Stimulated activated CD8-positive, alpha-beta memory T cell treated with anti-CD3 and anti-CD28 coated beads, Interleukin-12 subunit alpha, Interleukin-12 subunit beta, amount 100 ng/mL, for 24 hours (primary cell): ENCODE data around the gene TREML2.

Experiments
- DNase-seq: peaks from one replicate; pipeline ENCODE4 v3.0.0-alpha.2; 2020; ENCODE audit errors: extremely low read depth

TREML2 gene

DNA sequence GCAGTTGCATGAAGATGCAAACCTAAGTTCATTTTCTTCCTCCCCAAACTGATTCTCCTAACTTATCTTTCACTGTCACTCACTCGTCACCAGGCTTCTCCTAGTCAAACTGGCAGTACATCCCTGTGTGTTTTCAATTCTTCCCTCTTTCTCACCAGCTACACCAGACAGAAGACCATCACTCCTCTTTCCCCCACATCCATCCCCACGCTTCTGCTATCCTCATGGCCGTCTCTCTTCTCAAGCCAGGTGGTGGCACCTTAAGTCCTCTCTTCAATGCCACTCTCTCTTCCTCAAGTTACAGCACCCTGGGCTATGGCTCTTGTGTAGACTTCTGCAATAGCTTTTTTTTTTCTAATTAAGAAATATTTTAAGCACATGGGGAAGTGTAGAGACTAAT lies 23.7 kb downstream of the TREML2 start:
- no peak for DNase-seq

DNA sequence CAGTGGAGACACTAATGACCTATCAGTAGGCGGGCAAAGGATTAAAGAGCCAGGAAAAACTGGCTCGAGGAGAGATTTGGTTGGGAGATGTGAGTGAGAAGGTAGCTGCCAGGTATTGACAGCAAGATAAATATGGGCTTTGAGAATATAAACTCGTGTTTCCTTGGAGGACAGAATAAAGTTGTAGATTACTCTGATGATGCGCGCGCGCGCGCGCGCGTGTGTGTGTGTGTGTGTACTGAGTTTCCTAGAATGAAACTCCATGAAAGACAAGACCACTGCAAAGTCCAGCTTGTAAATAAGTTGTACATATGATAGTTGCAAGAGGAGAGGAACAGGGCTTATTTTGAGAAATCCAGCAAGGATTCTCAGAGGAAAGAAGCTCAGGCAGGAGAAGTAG lies 24.8 kb downstream of the TREML2 start:
- DNase-seq, result no peak

DNA sequence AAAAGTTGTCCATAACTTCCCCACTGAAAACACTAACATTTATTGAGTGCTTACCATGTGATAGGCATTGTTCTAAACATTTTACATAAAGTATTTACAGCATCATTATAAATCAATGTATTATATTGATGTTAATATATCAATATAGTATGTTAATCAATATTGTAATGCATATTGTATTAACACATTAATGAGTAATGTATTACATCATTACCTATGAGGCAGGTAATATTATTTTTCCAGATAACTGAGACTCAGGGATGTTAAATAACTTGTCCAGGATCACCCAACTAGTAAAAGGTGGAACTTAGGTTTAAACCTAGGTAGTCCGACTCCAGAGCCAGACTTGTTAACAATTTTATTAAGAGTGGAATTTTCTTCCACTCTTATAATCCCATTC lies 25.9 kb downstream of the TREML2 start:
- no peak for DNase-seq

DNA sequence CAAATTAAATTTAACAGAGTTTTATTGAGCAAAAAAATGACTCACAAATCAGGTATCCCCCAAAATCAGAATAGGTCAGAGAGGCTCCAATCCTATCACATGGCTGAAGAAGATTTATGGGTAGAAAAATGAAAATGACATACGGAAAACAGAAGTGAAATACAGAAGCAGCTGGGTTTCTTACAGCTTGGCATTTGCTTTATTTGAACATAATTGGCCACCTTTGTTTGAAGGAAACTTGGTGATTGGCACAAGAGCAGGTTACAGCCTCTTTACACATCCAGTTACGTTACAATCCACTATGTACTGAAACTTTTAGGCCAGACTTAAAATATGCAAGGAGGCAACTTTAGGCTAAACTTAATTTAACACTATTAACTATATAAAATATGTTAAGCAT lies 26.3 kb downstream of the TREML2 start:
- no peak for DNase-seq

DNA sequence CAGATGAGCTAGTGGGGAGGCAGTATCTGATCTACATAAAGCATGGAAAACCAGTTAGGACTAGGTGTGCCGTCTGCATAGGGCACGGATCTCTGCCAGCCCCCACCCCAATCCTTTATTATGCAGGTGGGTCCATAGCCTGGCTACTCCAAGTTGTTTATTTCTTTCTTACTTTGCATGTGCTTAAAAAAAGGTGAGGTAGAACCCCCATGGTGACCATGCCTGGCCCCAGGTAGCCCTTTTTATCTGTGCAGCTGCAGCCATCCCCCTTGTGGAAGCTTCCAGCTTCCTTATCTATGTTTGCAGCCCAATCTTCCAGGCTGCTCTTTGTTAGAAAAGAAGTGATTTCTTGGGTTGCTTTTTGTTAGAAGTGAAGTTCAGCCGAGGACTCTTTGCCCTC lies 29.0 kb downstream of the TREML2 start:
- DNase-seq, result no peak

DNA sequence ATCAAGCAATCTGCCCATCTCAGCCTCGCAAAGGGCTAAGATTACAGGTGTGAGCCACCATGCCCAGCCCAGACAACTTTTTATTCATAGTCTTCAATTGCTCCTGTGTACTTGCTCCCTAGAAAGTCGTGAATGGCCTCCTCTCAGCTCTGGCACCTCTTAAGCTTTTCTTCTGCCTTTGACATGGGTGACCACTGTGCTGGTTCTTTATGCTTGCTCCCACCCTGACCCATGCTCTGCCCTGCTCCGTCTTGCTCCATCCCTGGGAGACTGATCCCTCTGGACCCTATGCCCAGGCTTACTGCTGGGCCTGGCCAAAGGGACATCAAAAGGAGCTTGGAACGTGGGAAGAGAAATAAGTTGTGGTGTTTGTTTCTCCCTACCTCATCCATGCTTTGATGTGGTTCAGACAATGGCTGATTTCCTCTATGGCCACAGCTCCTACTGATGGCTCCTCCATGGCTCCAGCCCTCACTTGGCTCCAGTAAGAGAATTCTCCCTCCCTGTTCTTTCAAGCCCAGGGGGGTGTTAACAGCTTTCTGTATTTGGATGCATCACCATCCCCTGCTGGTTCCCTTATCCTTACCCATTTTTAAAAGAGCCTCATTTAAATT lies 30.3 kb downstream of the TREML2 start:
- no peak for DNase-seq

DNA sequence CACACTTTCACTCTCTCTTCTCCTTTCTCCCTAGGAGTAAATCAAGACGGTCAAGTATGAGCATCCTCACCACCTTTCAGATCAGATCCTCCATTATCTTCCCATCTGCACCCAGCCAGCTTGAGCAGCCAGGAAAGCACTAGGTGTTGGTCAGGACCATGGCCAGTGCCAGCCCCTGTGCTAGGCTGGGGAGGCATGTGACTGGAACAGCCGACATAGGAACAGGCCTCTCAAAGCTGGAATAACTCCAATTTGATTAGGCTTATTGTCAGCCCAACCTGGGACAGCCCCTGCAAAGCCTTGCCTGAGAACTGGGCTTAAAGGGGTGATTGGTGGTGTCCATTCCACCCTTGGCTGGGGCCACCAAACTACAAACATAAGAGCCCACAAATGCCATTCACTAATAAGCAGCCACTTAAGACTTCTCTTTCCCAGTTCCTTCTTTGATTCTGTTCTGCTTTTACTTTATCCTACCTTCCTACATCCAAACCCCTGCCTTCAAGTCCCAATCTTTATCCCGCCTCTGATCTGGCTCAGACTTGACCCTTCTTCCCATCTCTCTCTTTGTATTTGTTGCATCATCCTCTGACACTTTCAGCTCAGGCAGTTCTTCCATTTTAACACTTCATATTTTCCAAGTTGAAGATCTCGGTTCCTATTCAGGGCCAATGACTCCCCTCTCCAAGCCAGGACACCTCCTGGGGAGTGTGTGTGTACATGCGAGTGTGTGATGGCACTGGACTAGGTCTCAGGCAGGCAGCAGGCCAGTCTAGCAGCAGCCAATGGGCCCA lies 33.6 kb downstream of the TREML2 start:
- DNase-seq, result no peak

DNA sequence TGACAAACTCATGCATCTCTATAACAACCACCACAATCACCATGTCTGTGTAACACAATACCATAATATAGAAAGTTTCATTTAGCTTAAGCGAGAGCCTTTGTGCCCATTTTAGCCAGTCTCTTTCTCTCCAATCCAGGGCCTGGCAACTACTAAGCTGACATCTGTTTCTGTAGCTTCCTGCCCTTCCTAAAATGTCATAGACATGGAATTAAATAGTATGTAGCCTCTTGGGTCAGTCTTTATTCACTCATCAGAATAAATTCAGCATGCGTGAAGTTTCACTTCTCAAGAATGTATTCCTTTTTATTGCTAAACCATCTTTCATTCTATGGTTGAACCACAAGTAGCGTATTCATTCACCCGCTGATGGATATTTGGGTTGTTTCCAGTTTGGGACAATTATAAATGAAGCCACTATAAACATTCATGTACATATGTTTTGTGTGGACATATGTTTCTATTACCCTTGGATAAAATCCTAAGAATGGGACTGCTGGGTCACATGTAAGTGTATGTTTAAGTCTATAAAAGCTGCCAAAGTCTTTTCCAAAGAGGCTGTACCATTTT lies 36.3 kb downstream of the TREML2 start:
- DNase-seq, result no peak

DNA sequence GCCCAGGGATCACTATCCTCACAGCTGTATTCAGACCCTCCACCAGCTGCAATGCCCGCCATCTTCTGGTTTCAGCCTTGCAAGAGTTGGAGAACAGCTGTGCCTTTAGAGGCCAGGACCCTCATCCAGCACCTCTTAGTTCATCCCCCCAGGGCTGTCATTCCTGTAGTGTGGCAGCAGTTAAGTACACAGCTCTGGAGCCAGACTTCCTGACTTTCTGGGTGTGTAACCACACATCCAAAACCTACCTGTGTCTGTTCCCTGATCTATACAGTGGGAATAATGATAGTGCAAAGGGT lies 37.6 kb downstream of the TREML2 start:
- DNase-seq, result no peak

DNA sequence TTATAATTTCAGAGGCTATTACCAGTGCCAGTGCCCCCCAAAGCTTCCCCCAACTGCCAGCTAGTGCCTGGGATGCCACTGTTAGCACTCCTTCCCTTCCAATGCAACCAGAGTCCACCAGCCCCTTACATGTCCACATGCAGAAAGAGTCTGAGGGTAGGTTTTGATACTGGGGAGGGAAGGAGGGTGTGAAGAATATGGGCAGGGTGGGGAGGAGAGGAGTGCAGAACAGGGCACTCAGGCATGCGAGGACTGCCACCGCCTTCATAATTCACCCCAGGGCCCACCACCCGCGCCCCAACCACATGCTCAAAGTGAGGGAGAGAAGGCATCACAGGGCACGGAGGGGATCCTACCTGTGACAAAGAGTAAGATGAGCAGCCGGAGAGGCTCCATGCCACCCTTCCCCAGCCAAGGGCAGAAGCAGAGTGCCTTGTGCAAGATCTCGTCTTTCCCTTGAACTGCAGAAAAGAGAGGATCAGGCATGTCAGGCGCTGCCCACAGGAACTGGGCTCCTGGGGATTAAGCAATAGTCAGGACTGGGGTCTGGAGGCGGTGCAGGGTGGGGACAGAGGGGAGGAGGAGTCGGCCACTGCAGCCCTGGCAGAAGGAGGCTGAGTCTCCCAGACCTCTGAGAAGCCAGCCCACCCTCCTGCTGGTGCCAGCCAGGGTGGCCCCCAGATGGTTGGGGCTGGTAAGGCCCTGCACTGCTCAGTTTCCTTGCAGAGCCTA lies 38.1 kb downstream of the TREML2 start, which contains the start of gene TREM2:
TSS of gene TREM2 (minus strand) at position 430 of the 732 bp plus-strand sequence. CDS start at position 396, 34 bp downstream.
- DNase-seq, result no peak

DNA sequence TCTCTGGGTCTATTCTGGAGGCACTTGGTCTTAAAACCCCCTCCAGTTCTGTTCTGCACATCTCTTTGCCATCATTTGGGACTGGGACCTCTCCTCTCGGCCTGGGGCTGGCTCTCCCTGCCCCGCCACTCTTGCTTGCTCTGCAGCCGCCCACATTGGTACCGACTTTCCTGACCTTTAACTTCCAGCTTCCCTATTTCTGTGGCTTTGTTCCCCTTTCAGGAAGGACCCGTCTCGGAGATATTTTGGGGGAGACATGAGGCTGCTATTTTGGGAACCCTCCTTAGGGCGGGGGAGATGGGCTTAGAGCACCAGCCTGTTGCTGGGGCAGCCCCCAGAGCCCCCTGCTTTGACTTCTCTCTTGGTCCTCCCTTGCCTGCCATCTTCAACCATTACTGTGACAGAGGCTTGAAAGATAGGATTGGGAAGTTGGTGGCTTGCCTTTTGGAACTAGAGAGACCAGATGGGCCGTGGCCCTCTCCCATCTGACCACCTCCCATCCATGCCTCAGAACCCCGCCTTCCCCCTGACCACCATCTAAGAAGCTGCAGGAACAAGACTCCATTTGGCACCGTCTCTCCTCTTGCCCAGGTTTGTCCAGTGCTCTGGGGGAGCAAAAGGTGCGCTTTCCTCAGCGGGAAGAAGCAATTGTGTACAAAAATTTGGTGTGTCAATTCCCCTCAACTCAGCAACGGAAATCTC lies 38.9 kb downstream of the TREML2 start:
- DNase-seq, result no peak

DNA sequence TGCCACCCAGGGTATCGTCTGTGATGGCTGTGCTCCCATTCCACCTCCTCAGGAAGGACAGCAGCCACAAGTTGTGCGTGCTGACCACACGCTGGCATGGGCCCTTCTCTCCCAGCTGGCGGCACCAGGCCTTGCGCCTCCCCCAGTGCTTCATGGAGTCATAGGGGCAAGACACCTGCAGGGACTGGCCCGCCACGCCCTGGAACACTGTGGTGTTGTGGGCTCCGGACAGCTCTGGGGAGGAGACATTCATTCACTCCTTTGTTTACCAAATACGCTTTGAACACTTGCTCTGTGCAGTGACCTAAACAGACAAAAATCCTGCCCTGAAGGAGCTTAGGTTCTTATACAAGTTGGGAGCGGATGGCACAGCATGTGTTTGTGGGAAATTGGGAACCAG lies 39.6 kb downstream of the TREML2 start:
- DNase-seq, result no peak

DNA sequence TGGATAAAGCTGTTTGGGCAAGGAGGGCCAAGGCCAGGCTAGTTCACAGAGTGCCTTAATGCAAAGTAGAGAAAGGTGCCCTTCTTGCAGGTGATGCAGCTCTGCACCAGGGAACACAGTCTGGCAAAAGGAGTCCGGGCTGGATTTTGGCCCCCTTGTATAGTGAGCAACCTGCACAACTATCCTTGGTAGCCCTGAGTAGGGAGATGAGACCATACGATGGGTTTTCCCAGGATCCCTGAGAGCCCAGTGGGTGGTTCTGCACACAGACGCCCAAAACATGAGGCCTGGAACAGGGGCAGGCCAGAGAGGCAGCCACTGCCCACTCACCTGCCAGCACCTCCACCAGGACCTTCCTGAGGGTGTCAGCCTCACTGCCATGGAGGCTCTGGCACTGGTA lies 40.0 kb downstream of the TREML2 start:
- no peak for DNase-seq

DNA sequence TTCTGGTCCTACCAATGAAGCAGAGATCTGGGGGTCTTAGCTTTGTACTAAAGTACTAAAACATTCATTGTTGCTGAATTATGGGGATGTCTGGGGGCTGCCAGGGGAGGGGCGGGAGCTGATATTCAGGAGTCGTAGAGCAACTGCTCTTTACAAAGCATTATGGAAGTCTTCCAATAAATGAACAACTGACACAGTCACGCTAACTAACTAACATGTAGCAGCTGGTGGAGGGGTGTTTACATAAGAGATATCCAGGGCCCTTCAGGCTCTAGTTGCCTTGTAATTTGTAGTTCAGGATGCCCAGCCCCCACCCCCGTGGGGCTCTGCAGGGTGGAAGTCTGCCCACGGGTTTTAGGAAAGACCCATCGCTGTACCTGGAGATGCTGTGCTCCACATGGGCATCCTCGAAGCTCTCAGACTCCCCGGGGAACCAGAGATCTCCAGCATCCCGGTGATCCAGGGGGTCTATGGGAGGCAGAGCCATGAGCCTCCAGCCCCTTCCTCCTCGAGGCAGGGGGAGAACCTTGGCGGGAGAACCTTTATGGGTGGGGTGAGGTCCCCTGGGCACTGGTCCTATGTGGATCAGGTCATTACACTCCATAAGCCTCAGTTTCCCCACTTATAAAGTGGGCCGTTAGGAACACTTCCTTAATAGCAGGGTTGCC lies 41.4 kb downstream of the TREML2 start:
- DNase-seq, result no peak

DNA sequence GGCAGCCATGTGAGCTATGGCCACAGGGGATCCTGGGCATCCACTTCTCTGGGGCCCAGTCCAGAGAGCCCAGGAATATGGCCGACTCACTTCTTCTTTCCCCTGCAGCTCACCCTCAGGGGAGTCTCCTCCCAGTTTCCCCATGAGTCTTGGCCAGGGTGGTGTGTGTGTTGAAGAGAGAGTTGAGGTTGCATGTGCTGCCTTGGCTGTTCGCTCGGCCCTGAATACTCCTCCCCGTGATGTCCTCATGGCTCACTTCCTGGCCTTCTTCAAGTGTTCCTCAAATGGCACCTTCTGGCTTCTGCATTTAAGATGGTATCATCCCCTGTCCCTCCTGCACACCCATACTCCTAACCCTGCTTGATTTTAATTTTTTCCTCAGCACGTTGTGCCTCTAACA lies 43.6 kb downstream of the TREML2 start:
- DNase-seq, result no peak

DNA sequence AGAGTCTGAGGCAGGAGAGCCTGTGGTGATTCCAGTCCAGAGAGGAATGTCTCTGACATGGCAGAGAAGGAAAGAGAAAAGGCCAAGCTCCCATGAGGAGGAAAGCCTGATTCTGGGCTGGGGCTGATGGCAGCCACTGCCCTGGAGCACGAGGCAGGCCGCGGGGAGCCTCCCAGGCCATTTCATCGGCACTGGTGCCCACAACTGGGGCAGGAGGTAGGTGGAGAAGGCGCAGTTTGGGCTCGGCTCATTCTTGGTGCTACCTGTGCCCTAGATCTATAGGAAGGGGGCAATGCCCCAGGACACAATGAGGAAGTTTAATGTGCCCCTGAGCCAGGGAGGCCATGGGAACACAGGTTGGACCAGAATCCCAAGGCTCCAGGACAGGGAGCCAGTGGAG lies 44.2 kb downstream of the TREML2 start:
- no peak for DNase-seq

DNA sequence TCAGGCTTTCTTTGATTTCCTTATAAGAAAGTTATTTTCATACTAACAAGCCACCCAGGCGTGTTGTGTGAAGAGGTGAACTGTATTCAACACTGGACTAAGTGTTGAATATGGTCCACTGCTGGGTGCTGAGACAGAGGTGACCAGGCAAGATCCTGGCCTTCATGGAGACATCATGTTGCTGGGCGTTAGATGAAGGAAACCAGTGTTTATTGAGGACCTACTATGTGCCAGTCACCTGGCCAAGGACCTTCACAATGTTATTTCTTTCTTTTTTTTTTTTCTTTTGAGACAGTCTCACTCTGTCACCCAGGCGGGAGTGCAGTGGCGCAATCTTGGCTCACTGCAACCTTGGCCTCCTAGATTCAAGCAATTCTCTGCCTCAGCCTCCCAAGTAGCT lies 44.9 kb downstream of the TREML2 start:
- DNase-seq, result no peak

DNA sequence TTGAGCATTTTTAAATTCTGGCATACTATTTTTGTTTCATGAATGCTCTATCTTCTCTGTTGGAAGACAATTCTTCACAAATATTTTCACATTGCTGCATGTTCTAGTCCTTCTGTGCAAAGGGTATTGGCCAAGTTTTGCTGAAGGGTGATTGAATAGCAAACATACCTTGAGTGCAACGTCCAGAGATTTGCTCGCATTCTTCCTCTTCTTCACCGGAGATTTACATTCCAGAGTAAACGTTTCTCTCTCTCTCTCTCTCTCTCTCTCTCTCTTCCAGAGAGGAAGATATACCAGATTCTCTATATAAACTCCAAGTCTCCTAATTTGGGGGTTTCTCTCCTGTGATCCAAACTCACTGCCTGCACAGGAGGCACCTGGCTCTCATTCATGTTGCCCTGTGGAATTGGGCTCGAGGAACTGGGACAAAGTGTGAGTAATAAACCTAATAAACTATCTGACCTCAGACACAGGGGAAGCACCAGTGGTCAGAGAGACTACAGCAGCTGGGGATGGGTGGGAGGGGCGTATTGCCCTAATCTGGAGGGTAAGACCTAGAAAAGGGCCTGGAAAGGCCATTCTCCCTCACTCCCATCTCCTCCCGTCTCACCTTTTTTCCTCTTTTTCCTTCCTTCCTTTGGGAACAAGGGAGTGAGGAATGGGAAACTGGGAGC lies 45.7 kb downstream of the TREML2 start:
- no peak for DNase-seq

DNA sequence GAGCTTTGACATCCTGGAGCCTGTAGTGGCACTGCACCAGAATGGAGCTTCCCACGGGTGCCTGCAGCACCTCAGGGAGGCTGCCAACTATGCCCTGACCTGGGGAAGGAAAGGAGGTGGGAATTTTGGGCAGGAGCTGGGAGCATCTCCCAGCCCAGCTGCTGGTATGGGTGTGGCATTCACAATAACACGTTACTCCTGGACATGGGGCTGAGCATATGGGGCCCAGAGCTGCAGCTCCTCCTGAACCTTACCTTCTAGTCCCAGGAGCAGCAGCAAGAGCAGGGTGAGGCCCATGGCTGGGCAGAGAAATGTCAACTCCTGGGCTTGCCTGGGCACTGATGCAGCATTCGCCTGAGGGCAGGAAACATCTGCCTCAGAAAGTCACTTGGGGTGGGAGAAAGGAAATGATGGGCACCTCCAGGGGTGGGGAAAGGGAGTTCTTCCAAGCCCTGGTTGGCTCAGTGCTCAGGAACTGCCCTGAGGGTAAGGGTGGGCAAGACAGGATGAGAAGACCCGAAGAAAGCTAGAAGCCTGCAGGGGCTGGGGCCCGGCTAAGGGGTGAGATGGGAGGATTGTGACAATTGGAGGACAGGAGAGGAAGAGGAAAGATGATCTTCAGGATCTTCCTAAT lies 46.8 kb downstream of the TREML2 start, which contains the start of gene TREML1:
TSS of gene TREML1 (minus strand) at position 356 of the 634 bp plus-strand sequence. CDS start at position 297, 59 bp downstream.
- DNase-seq, result no peak

DNA sequence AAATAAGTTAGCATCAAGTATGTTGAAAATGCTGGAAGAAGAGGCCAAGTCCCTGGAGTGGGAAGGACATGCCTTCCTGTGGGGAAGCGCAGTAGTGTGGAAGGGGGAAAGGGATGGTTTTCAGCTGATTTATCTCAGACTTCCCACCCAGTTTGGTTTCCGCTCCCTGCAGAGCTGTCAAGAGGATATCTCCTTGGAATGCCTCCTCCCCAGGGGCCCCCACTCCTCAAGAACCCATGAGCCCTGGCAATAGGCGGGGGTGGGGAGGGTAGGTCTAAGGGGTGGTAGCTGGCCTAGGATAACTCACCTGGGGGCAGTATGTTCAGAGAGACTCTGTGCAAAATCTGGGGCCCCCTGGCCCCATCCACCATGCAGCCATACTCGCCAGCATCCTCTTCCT lies 47.5 kb downstream of the TREML2 start:
- DNase-seq, result no peak
